Gastroesophageal sphincter (tissue), 4 donors: Measurements from ENCODE around the gene NCOA3. TPM values are rescaled to one million over a fixed set of nuclear protein-coding genes. Genes with fewer than 3 reads are reported as not detected.

Experiments
- ATAC-seq: fragments of 150-250 bp; one replicate; pipeline ENCODE4 v1.9.1; 2016; ENCODE audit warnings: mild to moderate bottlenecking, moderate library complexity
- H3K27ac ChIP-seq, 4 donors: fragments of 200-600 bp; sonication (generic) in 3 of 4; 1 replicate in 3 of 4; 2 replicates in 1 of 4; pipeline ENCODE4 v1.5.1; 2016 to 2019
- H3K27me3 ChIP-seq: fragments of 200-600 bp; sonication (generic); one replicate; pipeline ENCODE4 v1.5.1; 2019
- H3K36me3 ChIP-seq, 2 donors: fragments of 200-600 bp; sonication (generic); one replicate each; pipeline ENCODE4 v1.5.1; 2019; ENCODE audit warnings: control low read depth in 1 of 2
- H3K4me1 ChIP-seq, 3 donors: fragments of 200-600 bp; sonication (generic); 1 replicate in 2 of 3; 2 replicates in 1 of 3; pipeline ENCODE4 v1.5.1; 2016 to 2019; ENCODE audit warnings: control low read depth in 2 of 3
- H3K4me3 ChIP-seq, 2 donors: fragments of 200-600 bp; sonication (generic); one replicate each; pipeline ENCODE4 v1.5.1; 2019; ENCODE audit warnings: mild to moderate bottlenecking in 1 of 2, moderate library complexity in 1 of 2
- H3K9me3 ChIP-seq, 3 donors: fragments of 200-600 bp; sonication (generic); one replicate each; pipeline ENCODE4 v1.5.1; 2017 to 2019; ENCODE audit warnings: control low read depth in 2 of 3
- EP300 ChIP-seq: sonication (generic); formaldehyde crosslinking; IDR thresholded peaks from one replicate; pipeline ENCODE4 v1.6.1; 2017; ENCODE audit warnings: antibody characterized with exemption, mild to moderate bottlenecking
- POLR2A ChIP-seq, 2 donors: fragments of 450-650 bp; IDR thresholded peaks; one replicate each; pipeline ENCODE4 v1.6.1; 2017; ENCODE audit warnings: antibody characterized with exemption in 2 of 2, mild to moderate bottlenecking in 2 of 2, moderate library complexity in 1 of 2
- POLR2AphosphoS5 ChIP-seq: sonication (generic); formaldehyde crosslinking; IDR thresholded peaks from one replicate; pipeline ENCODE4 v1.6.1; 2017; ENCODE audit warnings: antibody characterized with exemption
- WGBS, 2 donors: methylation state at CpG; one replicate each; pipeline ENCODE4 v1.1.5; 2018; ENCODE audit warnings: low coverage in 1 of 2; 5-methylcytosine and 5-hydroxymethylcytosine counted together
- total RNA-seq, 4 donors: library from RNA; depleted of rRNA; stranded (reverse); fragments of >200 nt; gene quantifications; one replicate each; pipeline ENCODE4 v1.1.0, GENCODE V29; 2016
- TF ChIP-seq, protein P1 (sequence below), 4 experiments: fragments of 200-600 bp in 2 of 4; fragments of 450-650 bp in 2 of 4; sonication (generic) in 1 of 4; IDR thresholded peaks; one replicate each; pipeline ENCODE4 v1.5.1; 2017 to 2019; ENCODE audit warnings: antibody characterized with exemption in 4 of 4, mild to moderate bottlenecking in 2 of 4, moderate library complexity in 2 of 4

The NCOA3 gene
- total RNA-seq, 4 donors from 2014 or later = 28.8 to 44.5 (median 37.6) TPM

DNA sequence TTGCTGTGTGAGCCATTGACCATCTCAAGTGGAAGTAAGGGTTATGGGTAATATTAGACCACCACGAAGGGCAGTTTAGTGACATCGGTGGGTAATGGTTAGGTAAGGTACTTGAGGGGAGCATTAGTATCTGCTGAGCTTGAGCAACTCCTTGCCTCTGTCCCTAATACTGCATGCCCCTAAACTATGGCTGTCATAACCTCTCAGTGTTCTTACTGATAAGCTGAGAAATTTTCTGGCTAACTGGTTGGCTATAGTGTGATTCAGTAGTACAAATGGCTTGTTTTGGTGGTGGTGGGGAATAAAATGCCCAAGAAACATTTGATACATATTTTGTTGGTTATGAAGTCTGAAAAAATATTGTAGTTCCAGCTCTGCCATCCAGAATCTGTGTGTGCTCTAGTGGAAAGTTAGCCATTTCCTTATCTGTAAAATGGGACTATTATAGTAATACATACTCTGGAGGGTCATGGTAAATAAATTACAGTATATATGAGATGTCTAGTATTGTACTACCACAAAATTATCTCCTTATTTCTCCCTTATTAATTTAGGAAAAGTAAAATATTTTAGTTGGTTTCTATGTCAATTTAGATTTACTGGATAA lies 113.1 kb downstream of the NCOA3 start:
- no peak for ATAC-seq
- no peaks in the 10 kb centered on the region for H3K27me3 ChIP-seq
- H3K27ac ChIP-seq = no peak overlapping the region
- H3K4me1 ChIP-seq = peaks cover 0 to 20% (median 0%) of the 10 kb centered on the region in 3 donors
- H3K9me3 ChIP-seq = no peaks in the 10 kb centered on the region
- TF ChIP-seq EP300 (no peak), POLR2AphosphoS5 (no peak), POLR2A (IDR thresholded peaks at IDR 0.05) (no peak)
- TF ChIP-seq, protein P1, sequence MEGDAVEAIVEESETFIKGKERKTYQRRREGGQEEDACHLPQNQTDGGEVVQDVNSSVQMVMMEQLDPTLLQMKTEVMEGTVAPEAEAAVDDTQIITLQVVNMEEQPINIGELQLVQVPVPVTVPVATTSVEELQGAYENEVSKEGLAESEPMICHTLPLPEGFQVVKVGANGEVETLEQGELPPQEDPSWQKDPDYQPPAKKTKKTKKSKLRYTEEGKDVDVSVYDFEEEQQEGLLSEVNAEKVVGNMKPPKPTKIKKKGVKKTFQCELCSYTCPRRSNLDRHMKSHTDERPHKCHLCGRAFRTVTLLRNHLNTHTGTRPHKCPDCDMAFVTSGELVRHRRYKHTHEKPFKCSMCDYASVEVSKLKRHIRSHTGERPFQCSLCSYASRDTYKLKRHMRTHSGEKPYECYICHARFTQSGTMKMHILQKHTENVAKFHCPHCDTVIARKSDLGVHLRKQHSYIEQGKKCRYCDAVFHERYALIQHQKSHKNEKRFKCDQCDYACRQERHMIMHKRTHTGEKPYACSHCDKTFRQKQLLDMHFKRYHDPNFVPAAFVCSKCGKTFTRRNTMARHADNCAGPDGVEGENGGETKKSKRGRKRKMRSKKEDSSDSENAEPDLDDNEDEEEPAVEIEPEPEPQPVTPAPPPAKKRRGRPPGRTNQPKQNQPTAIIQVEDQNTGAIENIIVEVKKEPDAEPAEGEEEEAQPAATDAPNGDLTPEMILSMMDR (IDR thresholded peaks at IDR 0.05) = no peak
- H3K4me3 ChIP-seq = no peak overlapping the region
- 92 to 100% methylated on average over 2 of the region's 2 CpGs for WGBS, 2 donors
- no peaks in the 10 kb centered on the region for H3K36me3 ChIP-seq

DNA sequence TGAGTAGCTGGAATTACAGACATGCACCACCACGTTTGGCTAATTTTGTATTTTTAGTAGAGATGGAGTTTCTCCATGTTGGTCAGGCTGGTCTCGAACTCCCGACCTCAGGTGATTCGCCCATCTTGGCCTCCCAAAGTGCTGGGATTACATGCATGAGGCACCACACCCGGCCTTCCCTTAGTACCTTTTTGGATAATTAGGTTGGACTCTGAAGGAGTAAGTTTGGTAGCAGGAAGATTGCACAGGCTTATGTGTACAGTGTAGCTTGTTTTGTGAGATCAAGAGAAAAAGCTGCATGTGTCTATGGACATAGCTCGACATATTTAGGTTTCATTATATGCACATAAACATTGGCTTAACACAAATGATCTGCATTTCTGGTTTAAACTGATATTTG lies 116.8 kb downstream of the NCOA3 start:
- ATAC-seq = no peak
- TF ChIP-seq POLR2A (IDR thresholded peaks at IDR 0.05) (no peak), POLR2AphosphoS5 (no peak), EP300 (no peak)
- TF ChIP-seq, protein P1 (IDR thresholded peaks at IDR 0.05) = no peak
- WGBS, 2 donors = 81 to 100% methylated on average over 2 to 5 of the region's 6 CpGs
- Histone ChIP-seq H3K36me3 (peaks cover 0 to 14% of the 10 kb centered on the region in 2 donors), H3K4me1 (no peaks in the 10 kb centered on the region), H3K9me3 (no peaks in the 10 kb centered on the region), H3K27ac (no peak overlapping the region), H3K27me3 (no peaks in the 10 kb centered on the region), H3K4me3 (no peak overlapping the region)

DNA sequence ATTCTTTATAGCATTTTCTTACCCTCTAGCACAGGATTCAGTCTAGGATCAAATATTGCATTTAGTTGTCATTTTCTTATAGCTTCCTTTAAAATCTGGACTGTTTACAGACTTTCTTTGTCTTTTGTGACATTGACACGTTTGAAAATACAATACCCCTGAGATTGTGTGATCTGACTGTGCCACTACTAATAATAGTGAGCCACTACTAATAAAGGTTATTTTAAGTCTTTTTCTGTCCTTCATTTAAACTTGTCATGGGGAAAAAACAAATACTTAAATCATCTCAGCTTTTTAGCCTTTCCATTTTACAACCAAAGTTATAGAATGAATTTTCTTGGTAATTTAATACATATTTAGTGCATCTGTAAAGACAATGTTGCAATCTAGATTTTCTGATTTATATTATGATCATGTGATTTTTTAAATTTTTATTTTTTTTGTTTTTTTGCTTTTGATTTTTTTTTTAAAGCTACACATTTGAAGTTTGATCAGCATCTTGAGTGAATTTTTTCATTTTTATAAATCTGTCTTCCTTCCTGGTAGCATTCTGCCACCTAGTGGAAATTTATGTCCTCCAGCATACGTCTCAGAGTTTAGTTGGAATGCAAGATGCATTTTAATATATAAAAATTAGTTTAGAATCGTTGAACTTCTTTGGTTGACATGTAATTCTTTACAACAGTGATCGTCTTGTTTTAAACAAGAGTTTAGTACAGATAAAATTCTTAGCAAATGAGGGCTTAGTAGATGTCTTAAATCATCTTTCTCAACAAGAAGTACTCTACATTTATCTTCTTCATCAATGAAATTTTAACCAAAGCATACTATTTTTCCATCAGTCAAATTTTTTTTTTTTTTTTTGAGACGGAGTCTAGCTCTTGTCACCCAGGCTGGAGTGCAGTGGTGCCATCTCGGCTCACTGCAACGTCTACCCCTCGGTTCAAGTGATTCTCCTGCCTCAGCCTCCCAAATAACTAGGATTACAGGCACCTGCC lies 119.4 kb downstream of the NCOA3 start:
- Histone ChIP-seq H3K4me3 (no peak overlapping the region), H3K27me3 (no peaks in the 10 kb centered on the region), H3K9me3 (no peaks in the 10 kb centered on the region), H3K4me1 (no peaks in the 10 kb centered on the region), H3K27ac (no peak overlapping the region), H3K36me3 (peaks cover 0 to 36% of the 10 kb centered on the region in 2 donors)
- no peak for ATAC-seq
- WGBS, 2 donors = 19 to 35% methylated on average over 4 to 7 of the region's 8 CpGs
- TF ChIP-seq, protein P1 (IDR thresholded peaks at IDR 0.05) = peak; percentile 70 to 84 (median 80)
- TF ChIP-seq POLR2AphosphoS5 = no peak
- TF ChIP-seq POLR2A (IDR thresholded peaks at IDR 0.05) = no peak
- TF ChIP-seq EP300 = no peak

DNA sequence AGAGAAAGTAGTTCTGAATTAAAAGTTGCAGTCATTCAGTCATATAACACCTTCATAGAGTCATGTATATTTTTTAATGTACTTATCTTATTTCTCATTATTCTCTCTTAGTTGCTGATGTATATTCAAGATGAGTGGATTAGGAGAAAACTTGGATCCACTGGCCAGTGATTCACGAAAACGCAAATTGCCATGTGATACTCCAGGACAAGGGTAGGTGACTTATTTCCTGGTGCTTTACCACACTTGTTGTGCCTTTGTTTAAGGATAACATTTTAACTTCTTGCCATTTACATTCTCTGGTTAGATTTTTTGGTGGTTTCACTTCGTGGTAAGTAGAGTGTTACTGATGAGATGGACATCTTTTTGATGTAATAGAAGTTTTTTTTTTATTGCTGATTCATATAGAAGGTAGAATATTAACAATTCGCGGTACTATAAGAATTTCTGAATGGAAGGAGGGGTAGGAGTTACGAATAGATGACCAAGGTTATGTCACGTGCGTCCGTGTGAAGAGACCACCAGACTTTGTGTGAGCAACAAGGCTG lies 120.5 kb downstream of the NCOA3 start:
- Histone ChIP-seq H3K9me3 (no peaks in the 10 kb centered on the region), H3K4me1 (no peaks in the 10 kb centered on the region), H3K36me3 (peaks cover 0 to 45% of the 10 kb centered on the region in 2 donors), H3K4me3 (no peak overlapping the region), H3K27ac (no peak overlapping the region), H3K27me3 (no peaks in the 10 kb centered on the region)
- no peak for TF ChIP-seq POLR2A (IDR thresholded peaks at IDR 0.05)
- ATAC-seq = no peak
- 87 to 94% methylated on average over 9 of the region's 9 CpGs for WGBS, 2 donors

DNA sequence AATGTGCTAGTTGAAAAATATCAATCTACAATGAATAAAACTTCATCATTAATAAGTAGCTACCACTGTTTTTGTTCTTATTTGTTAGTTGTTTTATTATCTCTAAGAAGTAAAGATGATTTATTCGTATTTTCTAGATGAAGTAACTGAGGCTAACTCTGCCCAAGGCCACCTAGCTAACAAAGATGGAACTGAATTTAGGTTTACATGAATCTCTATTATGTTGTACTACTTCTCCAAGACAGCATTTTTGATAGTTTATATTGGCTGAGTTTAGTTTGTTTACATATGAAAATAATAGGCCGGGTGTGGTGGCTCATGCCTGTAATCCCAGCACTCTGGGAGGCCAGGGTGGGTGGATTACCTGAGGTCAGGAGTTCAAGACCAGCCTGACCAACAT lies 121.5 kb downstream of the NCOA3 start:
- H3K36me3 ChIP-seq = peaks cover 0 to 56% of the 10 kb centered on the region in 2 donors
- no peaks in the 10 kb centered on the region for H3K27me3 ChIP-seq
- WGBS, 2 donors = 35 to 68% methylated on average over 2 of the region's 2 CpGs
- no peaks in the 10 kb centered on the region for H3K9me3 ChIP-seq
- ATAC-seq = no peak
- no peak overlapping the region for H3K4me3 ChIP-seq
- H3K4me1 ChIP-seq = no peaks in the 10 kb centered on the region
- H3K27ac ChIP-seq = no peak overlapping the region
- no peak for TF ChIP-seq POLR2A (IDR thresholded peaks at IDR 0.05)
- TF ChIP-seq, protein P1 (IDR thresholded peaks at IDR 0.05) = peak in 1 of 4 experiments; percentile 10
